K562 (cell line): ENCODE data around the gene FRA10AC1. TPM values are rescaled to one million over a fixed set of nuclear protein-coding genes. Genes with fewer than 3 reads are reported as not detected.

ENCODE experiments used
- ATAC-seq: fragments of 200-7000 bp; cut with Tn5 transposase; 3 replicates; pipeline ENCODE4 v1.9.1; 2020; ENCODE audit warnings: moderate library complexity
- BruUV-seq: library from RNA; stranded (reverse); fragments of 400-500 nt; replicated peaks from 2 replicates; lab custom pipeline; 2021; lab: Mats Ljungman, UMichigan
- CTCF ChIA-PET: fragments of 300-600 bp; formaldehyde crosslinking; extraction: SDS; loops from one replicate; lab custom pipeline; 2021; ENCODE audit warnings: low intra/inter-chr PET ratio; lab: Yijun Ruan, JAX
- POLR2A ChIA-PET: fragments of 300-600, 350-650 bp; sonication (Branson Sonifier 250); formaldehyde crosslinking; extraction: SDS; loops from one replicate; lab custom pipeline; 2021; ENCODE audit warnings: antibody characterized with exemption, inconsistent platforms; lab: Yijun Ruan, JAX
- DNase-seq, 4 experiments: peaks; one replicate each; pipeline versions ENCODE4 v3.0.0 to v3.0.0-alpha.2; 2011 to 2018; ENCODE audit warnings: low spot score in 3 of 4, mixed read lengths in 3 of 4; ENCODE audit errors: extremely low read depth in 1 of 4
- FAIRE-seq: peaks from 2 replicates; lab custom pipeline; 2011; peaks lifted over from hg19 to GRCh38; lab: Jason Lieb, UNC
- H2AFZ ChIP-seq: 2 replicates; pipeline ENCODE4 v1.6.0; 2011; ENCODE audit warnings: low read depth, low read length, control low read depth, inconsistent platforms
- H3K27ac ChIP-seq: fragments of 200-600 bp; 3 replicates; pipeline ENCODE4 v1.8.0; 2011; ENCODE audit warnings: low read depth, mild to moderate bottlenecking, control low read depth, inconsistent platforms, low read length, moderate library complexity, mixed read lengths; ENCODE audit errors: extremely low read depth
- H3K27me3 ChIP-seq, 2 experiments: fragments of 300-600 bp in 1 of 2; 2 replicates in 1 of 2; 3 replicates in 1 of 2; pipeline versions ENCODE4 v1.6.0 to v1.8.0; 2011; ENCODE audit warnings: inconsistent platforms in 2 of 2, low read length in 2 of 2, mild to moderate bottlenecking in 1 of 2, mixed read lengths in 1 of 2, moderate library complexity in 1 of 2; ENCODE audit not compliant: control insufficient read depth in 2 of 2, insufficient read depth in 2 of 2
- H3K36me3 ChIP-seq: fragments of 300-600 bp; 3 replicates; pipeline ENCODE4 v1.8.0; 2011; ENCODE audit warnings: mild to moderate bottlenecking, low read length, inconsistent platforms; ENCODE audit not compliant: control insufficient read depth, insufficient read depth
- H3K4me1 ChIP-seq, 2 experiments: fragments of 200-600 bp in 1 of 2; replicated peaks in 1 of 2; 2 replicates in 1 of 2; 3 replicates in 1 of 2; pipeline versions ENCODE4 v1.5.1 to v1.8.0; 2011; ENCODE audit warnings: inconsistent platforms in 2 of 2, low read length in 2 of 2, mild to moderate bottlenecking in 1 of 2, mixed read lengths in 1 of 2, moderate library complexity in 1 of 2; ENCODE audit not compliant: control insufficient read depth in 2 of 2, insufficient read depth in 2 of 2
- H3K4me2 ChIP-seq: 2 replicates; pipeline ENCODE4 v1.6.1; 2011; ENCODE audit warnings: low read length, control low read depth, inconsistent platforms, mixed read lengths; ENCODE audit not compliant: insufficient read depth
- H3K4me3 ChIP-seq: fragments of 200-600 bp; sonication (generic), shearing (Covaris generic); 2 replicates; pipeline ENCODE4 v1.5.1; 2016; ENCODE audit warnings: control low read depth, inconsistent platforms
- H3K79me2 ChIP-seq: fragments of 200-600 bp; 3 replicates; pipeline ENCODE4 v1.8.0; 2011; ENCODE audit warnings: low read length, inconsistent platforms; ENCODE audit not compliant: control insufficient read depth, insufficient read depth
- H3K9ac ChIP-seq, 2 experiments: 2 replicates each; pipeline versions ENCODE4 v1.6.0 to v1.6.1; 2011; ENCODE audit warnings: low read depth in 2 of 2, low read length in 2 of 2, control low read depth in 1 of 2, inconsistent platforms in 1 of 2, mild to moderate bottlenecking in 1 of 2, mixed read lengths in 1 of 2; ENCODE audit not compliant: insufficient read depth in 1 of 2
- H3K9me1 ChIP-seq: one replicate; pipeline ENCODE4 v1.6.0; 2011; ENCODE audit warnings: inconsistent platforms, mild to moderate bottlenecking, low read length, moderate library complexity; ENCODE audit not compliant: control insufficient read depth, insufficient read depth
- H3K9me3 ChIP-seq: replicated peaks from 2 replicates; pipeline ENCODE4 v1.5.1; 2011; ENCODE audit warnings: low read depth, low read length, inconsistent platforms; ENCODE audit not compliant: control insufficient read depth, insufficient read depth
- H4K20me1 ChIP-seq: replicated peaks from 2 replicates; pipeline ENCODE4 v1.6.1; 2011; ENCODE audit warnings: low read length, inconsistent platforms, mixed read lengths; ENCODE audit not compliant: control insufficient read depth, insufficient read depth
- NR2F6 ChIP-seq: fragments of 450-650 bp; formaldehyde crosslinking; IDR thresholded peaks from 2 replicates; pipeline ENCODE4 v1.4.0; 2020; ENCODE audit warnings: mild to moderate bottlenecking
- SRSF1 ChIP-seq: fragments of 200-400 bp; formaldehyde crosslinking; IDR thresholded peaks from 2 replicates; pipeline ENCODE4 v1.6.1; 2017; ENCODE audit warnings: mild to moderate bottlenecking, low read depth, low read length, moderate library complexity
- ZNF780A ChIP-seq: fragments of 250-450 bp; sonication (Bioruptor Pico); IDR thresholded peaks from 2 replicates; pipeline ENCODE4 v1.5.0; 2021; ENCODE audit warnings: mild to moderate bottlenecking
- WGBS: fragments of 100-300 bp; shearing (Covaris generic); methylation state at CpG from one replicate; pipeline ENCODE4 v1.1.6; 2016; ENCODE audit warnings: low coverage, mixed read lengths; ENCODE audit not compliant: insufficient coverage; ENCODE audit errors: missing lambda C conversion rate; 5-methylcytosine and 5-hydroxymethylcytosine counted together
- in situ Hi-C: fragments of 300-500 bp; cut with MboI; formaldehyde crosslinking; loops from 4 replicates; pipeline ENCODE4 v1.15.0; 2018; ENCODE audit warnings: inconsistent platforms, mixed read lengths
- intact Hi-C: fragments of 100-400 bp; cut with micrococcal nuclease; formaldehyde crosslinking; loops from 2 replicates; pipeline ENCODE4 v1.14.2; 2022
- polyA plus RNA-seq, 8 experiments: library from polyadenylated mRNA; depleted of rRNA in 4 of 8; stranded (reverse) in 5 of 8; unstranded in 3 of 8; fragments of >200 nt; fragmentation: Nextera tagmentation in 2 of 8; fragmentation: Illumina TruSeq in 1 of 8; extraction: Ambion mirVana in 2 of 8; extraction: Trizol in 1 of 8; gene quantifications; 2 replicates each; pipeline versions ENCODE4 v1.2.1 to v1.2.3, GENCODE V29; 2011 to 2014; ENCODE audit warnings: inconsistent platforms in 1 of 8, missing spikeins in 1 of 8
- total RNA-seq, 7 experiments: library from RNA; depleted of rRNA in 6 of 7; stranded (reverse); fragments of >200 nt in 6 of 7; fragmentation: Illumina TruSeq in 2 of 7; extraction: Trizol in 2 of 7; gene quantifications; 2 replicates each; pipeline versions ENCODE4 v1.2.1 to v1.2.3, GENCODE V29; 2011 to 2021; ENCODE audit warnings: low replicate concordance in 1 of 7
- TF ChIP-seq, protein P1 (sequence below): fragments of 250-450 bp; sonication (Bioruptor Pico); IDR thresholded peaks from 2 replicates; pipeline ENCODE4 v1.8.0; 2021; ENCODE audit warnings: moderate library complexity, mild to moderate bottlenecking, inconsistent platforms
- TF ChIP-seq, protein P2 (sequence below), 2 experiments: fragments of 450-650 bp; formaldehyde crosslinking in 1 of 2; IDR thresholded peaks; 2 replicates each; pipeline versions ENCODE4 v1.4.0 to v1.6.1; 2014 to 2020; ENCODE audit warnings: mild to moderate bottlenecking in 2 of 2, borderline replicate concordance in 1 of 2, low read depth in 1 of 2

Gene FRA10AC1
- total and polyA plus RNA-seq, 9 of the 15 experiments (the other 6 are each of a cell fraction or from before 2014, with no cell fraction given), result 4.4 to 11.8 (median 8.0) TPM

DNA sequence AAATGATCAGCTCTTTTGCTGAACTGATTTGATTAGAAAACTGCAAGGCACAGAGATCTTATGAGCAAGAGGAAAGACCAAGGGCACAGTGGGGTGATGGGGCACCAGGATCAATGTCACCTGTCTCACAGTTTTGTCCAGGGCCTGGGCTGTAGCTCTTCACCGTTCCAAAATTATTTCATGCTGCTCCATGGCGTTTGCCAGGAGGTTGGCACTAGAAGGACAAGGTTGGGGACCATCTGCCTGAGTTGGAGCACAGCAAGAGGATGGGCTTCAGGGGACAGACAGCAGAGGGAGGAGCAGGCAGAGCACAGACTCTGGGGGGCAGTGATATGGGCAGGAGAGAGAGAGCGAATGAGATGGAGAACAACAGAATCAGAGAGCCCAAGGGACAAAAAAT lies 17.5 kb upstream of the FRA10AC1 start:
- H3K27me3 ChIP-seq, result no peaks in the 10 kb centered on the region; a peak in 2 of 5 replicates
- H3K9ac ChIP-seq, result no peak overlapping the region
- WGBS, result 0% methylated on average over 3 of the region's 3 CpGs
- no peak overlapping the region for H3K4me2 ChIP-seq
- no peak for DNase-seq
- no peak overlapping the region for H3K27ac ChIP-seq
- CTCF ChIA-PET, result no interaction called here
- in situ Hi-C loops, result no loop called here
- FAIRE-seq, result no peak
- no peak for ATAC-seq
- H3K79me2 ChIP-seq, result no peaks in the 10 kb centered on the region
- intact Hi-C loops, result no loop called here
- no peaks in the 10 kb centered on the region for H3K9me1 ChIP-seq
- POLR2A ChIA-PET, result interaction anchor here (1.2 kb wide), 1 partner anchor 84 kb away, joined by 3 read pairs; no protein-coding TSS in a partner anchor
- H3K4me1 ChIP-seq, result no peaks in the 10 kb centered on the region
- no peak for TF ChIP-seq NR2F6 (CRISPR knock-in tag)
- TF ChIP-seq, protein P1, sequence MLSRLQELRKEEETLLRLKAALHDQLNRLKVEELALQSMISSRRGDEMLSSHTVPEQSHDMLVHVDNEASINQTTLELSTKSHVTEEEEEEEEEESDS (CRISPR knock-in tag), result no peak
- TF ChIP-seq SRSF1, result no peak
- TF ChIP-seq, all 486 proteins: peak for 0
- H3K9me3 ChIP-seq, result no peaks in the 10 kb centered on the region
- H4K20me1 ChIP-seq, result no peaks in the 10 kb centered on the region
- no peaks in the 10 kb centered on the region for H3K36me3 ChIP-seq
- BruUV-seq, result no TSS peak
- no peak overlapping the region for H2AFZ ChIP-seq
- no peak overlapping the region for H3K4me3 ChIP-seq

- intact Hi-C loops, result no loop called here
- no peak overlapping the region for H3K4me3 ChIP-seq
- no peaks in the 10 kb centered on the region for H3K36me3 ChIP-seq
- no peaks in the 10 kb centered on the region for H3K79me2 ChIP-seq
- no peaks in the 10 kb centered on the region for H3K4me1 ChIP-seq
- BruUV-seq, result no TSS peak
- no peaks in the 10 kb centered on the region for H3K9me1 ChIP-seq
- no peak for DNase-seq
- in situ Hi-C loops, result no loop called here
- no peaks in the 10 kb centered on the region for H4K20me1 ChIP-seq
- H2AFZ ChIP-seq, result no peak overlapping the region
- H3K27me3 ChIP-seq, result no peaks in the 10 kb centered on the region; a peak in 2 of 5 replicates
- 1% methylated on average over 8 of the region's 8 CpGs for WGBS
- no peak overlapping the region for H3K4me2 ChIP-seq
- no peak overlapping the region for H3K27ac ChIP-seq
- ATAC-seq, result no peak
- no peaks in the 10 kb centered on the region for H3K9me3 ChIP-seq
- H3K9ac ChIP-seq, result no peak overlapping the region
- CTCF ChIA-PET, result interaction anchor here (0.6 kb wide), 1 partner anchor 94 kb away, joined by 3 read pairs; no protein-coding TSS in a partner anchor
- FAIRE-seq, result no peak
- POLR2A ChIA-PET, result no interaction called here
- no peak for TF ChIP-seq ZNF780A (CRISPR knock-in tag)
- TF ChIP-seq, protein P2, sequence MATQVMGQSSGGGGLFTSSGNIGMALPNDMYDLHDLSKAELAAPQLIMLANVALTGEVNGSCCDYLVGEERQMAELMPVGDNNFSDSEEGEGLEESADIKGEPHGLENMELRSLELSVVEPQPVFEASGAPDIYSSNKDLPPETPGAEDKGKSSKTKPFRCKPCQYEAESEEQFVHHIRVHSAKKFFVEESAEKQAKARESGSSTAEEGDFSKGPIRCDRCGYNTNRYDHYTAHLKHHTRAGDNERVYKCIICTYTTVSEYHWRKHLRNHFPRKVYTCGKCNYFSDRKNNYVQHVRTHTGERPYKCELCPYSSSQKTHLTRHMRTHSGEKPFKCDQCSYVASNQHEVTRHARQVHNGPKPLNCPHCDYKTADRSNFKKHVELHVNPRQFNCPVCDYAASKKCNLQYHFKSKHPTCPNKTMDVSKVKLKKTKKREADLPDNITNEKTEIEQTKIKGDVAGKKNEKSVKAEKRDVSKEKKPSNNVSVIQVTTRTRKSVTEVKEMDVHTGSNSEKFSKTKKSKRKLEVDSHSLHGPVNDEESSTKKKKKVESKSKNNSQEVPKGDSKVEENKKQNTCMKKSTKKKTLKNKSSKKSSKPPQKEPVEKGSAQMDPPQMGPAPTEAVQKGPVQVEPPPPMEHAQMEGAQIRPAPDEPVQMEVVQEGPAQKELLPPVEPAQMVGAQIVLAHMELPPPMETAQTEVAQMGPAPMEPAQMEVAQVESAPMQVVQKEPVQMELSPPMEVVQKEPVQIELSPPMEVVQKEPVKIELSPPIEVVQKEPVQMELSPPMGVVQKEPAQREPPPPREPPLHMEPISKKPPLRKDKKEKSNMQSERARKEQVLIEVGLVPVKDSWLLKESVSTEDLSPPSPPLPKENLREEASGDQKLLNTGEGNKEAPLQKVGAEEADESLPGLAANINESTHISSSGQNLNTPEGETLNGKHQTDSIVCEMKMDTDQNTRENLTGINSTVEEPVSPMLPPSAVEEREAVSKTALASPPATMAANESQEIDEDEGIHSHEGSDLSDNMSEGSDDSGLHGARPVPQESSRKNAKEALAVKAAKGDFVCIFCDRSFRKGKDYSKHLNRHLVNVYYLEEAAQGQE (IDR thresholded peaks at IDR 0.05; ENCODE audit: borderline replicate concordance), result peak; percentile 38
- TF ChIP-seq, protein P2 (CRISPR knock-in tag; IDR thresholded peaks at IDR 0.05; ENCODE audit: low read depth), result no peak
Measured at GRCh38 chr10:93718937-93719725, 16.7 kb upstream of the FRA10AC1 start.
